ENCODE measurements around the gene STAT5A.

DNA sequence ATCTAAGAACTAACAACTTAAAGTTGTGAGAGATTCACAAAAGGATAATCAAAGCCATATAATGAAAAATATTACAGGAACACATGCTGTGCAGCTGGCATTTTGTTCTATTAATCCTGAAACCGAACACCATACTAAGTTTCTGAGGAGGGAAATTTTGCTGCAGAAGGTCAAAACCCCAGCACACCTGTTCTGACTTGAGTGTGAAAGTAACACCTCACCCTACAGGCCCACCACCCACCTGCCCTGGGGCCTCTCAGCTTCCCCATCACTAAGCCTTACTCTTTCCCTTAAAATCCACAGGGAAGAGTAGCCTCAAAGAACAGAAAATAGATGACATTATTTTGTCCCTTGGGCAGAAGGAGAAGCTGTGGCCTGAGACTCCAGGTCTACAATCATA, 44.8 kb downstream of the STAT5A start:
- no peak for TF ChIP-seq POLR2A (IDR thresholded peaks at IDR 0.05; ENCODE audit: extremely low read depth, insufficient read length)
- TF ChIP-seq, protein P1, sequence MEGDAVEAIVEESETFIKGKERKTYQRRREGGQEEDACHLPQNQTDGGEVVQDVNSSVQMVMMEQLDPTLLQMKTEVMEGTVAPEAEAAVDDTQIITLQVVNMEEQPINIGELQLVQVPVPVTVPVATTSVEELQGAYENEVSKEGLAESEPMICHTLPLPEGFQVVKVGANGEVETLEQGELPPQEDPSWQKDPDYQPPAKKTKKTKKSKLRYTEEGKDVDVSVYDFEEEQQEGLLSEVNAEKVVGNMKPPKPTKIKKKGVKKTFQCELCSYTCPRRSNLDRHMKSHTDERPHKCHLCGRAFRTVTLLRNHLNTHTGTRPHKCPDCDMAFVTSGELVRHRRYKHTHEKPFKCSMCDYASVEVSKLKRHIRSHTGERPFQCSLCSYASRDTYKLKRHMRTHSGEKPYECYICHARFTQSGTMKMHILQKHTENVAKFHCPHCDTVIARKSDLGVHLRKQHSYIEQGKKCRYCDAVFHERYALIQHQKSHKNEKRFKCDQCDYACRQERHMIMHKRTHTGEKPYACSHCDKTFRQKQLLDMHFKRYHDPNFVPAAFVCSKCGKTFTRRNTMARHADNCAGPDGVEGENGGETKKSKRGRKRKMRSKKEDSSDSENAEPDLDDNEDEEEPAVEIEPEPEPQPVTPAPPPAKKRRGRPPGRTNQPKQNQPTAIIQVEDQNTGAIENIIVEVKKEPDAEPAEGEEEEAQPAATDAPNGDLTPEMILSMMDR (IDR thresholded peaks at IDR 0.05; ENCODE audit: low read depth, low read length), result no peak
- TF ChIP-seq MYC (IDR thresholded peaks at IDR 0.05; ENCODE audit: low read depth, low read length), result no peak

All from NB4 (cell line).